Measurements from ENCODE around the gene ZNF684. TPM values are rescaled to one million over a fixed set of nuclear protein-coding genes. Genes with fewer than 3 reads are reported as not detected.

The ZNF684 gene
- total RNA-seq, 1 experiment from 2014 or later: 1.4 TPM

GRCh38 chr1:40562185-40562584 is 30.7 kb downstream of the ZNF684 start:
- DNase-seq (ENCODE audit: unreplicated experiment): no peak
- Mint-ChIP-seq H3K27me3 (ENCODE audit: insufficient read depth, unreplicated experiment) (no peaks in the 10 kb centered on the region), H3K4me3 (ENCODE audit: unreplicated experiment) (no peak overlapping the region), H3K4me1 (ENCODE audit: insufficient read depth, unreplicated experiment) (no peaks in the 10 kb centered on the region), H3K9me3 (ENCODE audit: unreplicated experiment) (peaks cover 7% of the 10 kb centered on the region), H3K27ac (ENCODE audit: low read depth, unreplicated experiment) (no peak overlapping the region), H3K36me3 (ENCODE audit: insufficient read depth, unreplicated experiment) (no peaks in the 10 kb centered on the region)
- ChIA-PET POLR2A (no interaction called here), CTCF (interaction anchor here (0.5 kb wide), 1 partner anchor 114 kb away, joined by 3 read pairs; no protein-coding TSS in a partner anchor)
- no peak for TF ChIP-seq CTCF (IDR thresholded peaks at IDR 0.05; ENCODE audit: unreplicated experiment)
- intact Hi-C loops (cut with micrococcal nuclease): no loop called here
- BruUV-seq (replicated peaks): no TSS peak

- no peak overlapping the region for H3K27ac Mint-ChIP-seq (ENCODE audit: low read depth, unreplicated experiment)
- no peaks in the 10 kb centered on the region for H3K4me1 Mint-ChIP-seq (ENCODE audit: insufficient read depth, unreplicated experiment)
- CTCF ChIA-PET: interaction anchor here (0.6 to 1.4 kb wide), 4 partner anchors 29 to 852 kb away, joined by 3 to 5 read pairs (median 3); no protein-coding TSS in a partner anchor
These were observed 31.8 kb downstream of the ZNF684 start for GRCh38 chr1:40563266-40563665.

GRCh38 chr1:40564506-40564905 is 33.1 kb downstream of the ZNF684 start:
- intact Hi-C loops (cut with micrococcal nuclease): no loop called here
- no peak for TF ChIP-seq CTCF (IDR thresholded peaks at IDR 0.05; ENCODE audit: unreplicated experiment)
- Mint-ChIP-seq H3K4me1 (ENCODE audit: insufficient read depth, unreplicated experiment) (no peaks in the 10 kb centered on the region), H3K27ac (ENCODE audit: low read depth, unreplicated experiment) (no peak overlapping the region), H3K9me3 (ENCODE audit: unreplicated experiment) (peaks cover 7% of the 10 kb centered on the region), H3K27me3 (ENCODE audit: insufficient read depth, unreplicated experiment) (no peaks in the 10 kb centered on the region), H3K4me3 (ENCODE audit: unreplicated experiment) (no peak overlapping the region), H3K36me3 (ENCODE audit: insufficient read depth, unreplicated experiment) (no peaks in the 10 kb centered on the region)
- BruUV-seq (replicated peaks): no TSS peak
- CTCF ChIA-PET: interaction anchor here (1.4 kb wide), 1 partner anchor 28 kb away, joined by 5 read pairs; no protein-coding TSS in a partner anchor
- DNase-seq (ENCODE audit: unreplicated experiment): no peak
- POLR2A ChIA-PET: no interaction called here

More at GRCh38 chr1:40563266-40563665, 31.8 kb downstream of the ZNF684 start:
- Mint-ChIP-seq H3K4me3 (ENCODE audit: unreplicated experiment) (no peak overlapping the region), H3K27me3 (ENCODE audit: insufficient read depth, unreplicated experiment) (no peaks in the 10 kb centered on the region), H3K9me3 (ENCODE audit: unreplicated experiment) (peaks cover 7% of the 10 kb centered on the region), H3K36me3 (ENCODE audit: insufficient read depth, unreplicated experiment) (no peaks in the 10 kb centered on the region)
- POLR2A ChIA-PET: interaction anchor here (0.6 kb wide), 1 partner anchor 370 kb away, joined by 3 read pairs; no protein-coding TSS in a partner anchor
- intact Hi-C loops (cut with micrococcal nuclease): no loop called here
- no TSS peak for BruUV-seq (replicated peaks)
- no peak for DNase-seq (ENCODE audit: unreplicated experiment)
- no peak for TF ChIP-seq CTCF (IDR thresholded peaks at IDR 0.05; ENCODE audit: unreplicated experiment)

- Mint-ChIP-seq H3K4me3 (ENCODE audit: unreplicated experiment) (no peak overlapping the region), H3K36me3 (ENCODE audit: insufficient read depth, unreplicated experiment) (no peaks in the 10 kb centered on the region), H3K4me1 (ENCODE audit: insufficient read depth, unreplicated experiment) (no peaks in the 10 kb centered on the region), H3K27ac (ENCODE audit: low read depth, unreplicated experiment) (no peak overlapping the region), H3K9me3 (ENCODE audit: unreplicated experiment) (peaks cover 7% of the 10 kb centered on the region), H3K27me3 (ENCODE audit: insufficient read depth, unreplicated experiment) (no peaks in the 10 kb centered on the region)
- no peak for TF ChIP-seq CTCF (IDR thresholded peaks at IDR 0.05; ENCODE audit: unreplicated experiment)
- no TSS peak for BruUV-seq (replicated peaks)
- CTCF ChIA-PET: no interaction called here
- intact Hi-C loops (cut with micrococcal nuclease): no loop called here
- POLR2A ChIA-PET: no interaction called here
- DNase-seq (ENCODE audit: unreplicated experiment): no peak
These were observed 33.5 kb downstream of the ZNF684 start for GRCh38 chr1:40564913-40565312.

All from MCF 10A (cell line).